Trophoblast cell (in vitro differentiated cells and primary cell): ENCODE measurements around the gene GNAT1.

Source experiments
- DNase-seq, 2 donors: peaks; one replicate each; pipeline ENCODE4 v3.0.0-alpha.2; 2016
- H2AFZ ChIP-seq: 2 replicates; pipeline ENCODE4 v1.6.1; 2013; ENCODE audit warnings: low read length, moderate library complexity, mild to moderate bottlenecking; ENCODE audit not compliant: insufficient read depth, poor library complexity
- H2AK5ac ChIP-seq: 2 replicates; pipeline ENCODE4 v1.6.1; 2013; ENCODE audit warnings: mild to moderate bottlenecking, low read length
- H2BK120ac ChIP-seq: 2 replicates; pipeline ENCODE4 v1.6.1; 2013; ENCODE audit warnings: low read length, mild to moderate bottlenecking, moderate library complexity; ENCODE audit not compliant: insufficient read depth, poor library complexity
- H2BK12ac ChIP-seq: 2 replicates; pipeline ENCODE4 v1.6.1; 2013; ENCODE audit warnings: mild to moderate bottlenecking, low read length, moderate library complexity
- H2BK5ac ChIP-seq: 2 replicates; pipeline ENCODE4 v1.6.1; 2013; ENCODE audit warnings: low read length, low read depth, moderate library complexity, mild to moderate bottlenecking; ENCODE audit not compliant: poor library complexity
- H3K14ac ChIP-seq: 2 replicates; pipeline ENCODE4 v1.6.1; 2013; ENCODE audit warnings: mild to moderate bottlenecking, low read length
- H3K18ac ChIP-seq: 2 replicates; pipeline ENCODE4 v1.6.1; 2013; ENCODE audit warnings: mild to moderate bottlenecking, low read length
- H3K23ac ChIP-seq: 2 replicates; pipeline ENCODE4 v1.6.1; 2013; ENCODE audit warnings: low read length
- H3K27ac ChIP-seq: 2 replicates; pipeline ENCODE4 v1.5.1; 2013; ENCODE audit warnings: low read depth, mild to moderate bottlenecking, inconsistent platforms, low read length, moderate library complexity
- H3K27me3 ChIP-seq: 2 replicates; pipeline ENCODE4 v1.6.1; 2013; ENCODE audit warnings: inconsistent platforms, mild to moderate bottlenecking, low read length, moderate library complexity; ENCODE audit not compliant: insufficient read depth
- H3K36me3 ChIP-seq, 2 experiments: 1 replicate in 1 of 2; 2 replicates in 1 of 2; pipeline ENCODE4 v1.6.1; 2013; ENCODE audit warnings: low read length in 2 of 2, mild to moderate bottlenecking in 2 of 2, moderate library complexity in 1 of 2; ENCODE audit not compliant: insufficient read depth in 2 of 2, control insufficient read depth in 1 of 2
- H3K4ac ChIP-seq: 2 replicates; pipeline ENCODE4 v1.6.1; 2013; ENCODE audit warnings: low read depth, mild to moderate bottlenecking, low read length, moderate library complexity
- H3K4me1 ChIP-seq, 2 experiments: 1 replicate in 1 of 2; 2 replicates in 1 of 2; pipeline ENCODE4 v1.6.1; 2013; ENCODE audit warnings: low read length in 2 of 2, mild to moderate bottlenecking in 2 of 2, moderate library complexity in 1 of 2; ENCODE audit not compliant: insufficient read depth in 2 of 2, control insufficient read depth in 1 of 2
- H3K4me2 ChIP-seq: 2 replicates; pipeline ENCODE4 v1.6.1; 2013; ENCODE audit warnings: inconsistent platforms, mild to moderate bottlenecking, low read length, moderate library complexity
- H3K4me3 ChIP-seq: 2 replicates; pipeline ENCODE4 v1.5.1; 2013; ENCODE audit warnings: mild to moderate bottlenecking, low read depth, low read length, inconsistent platforms
- H3K79me1 ChIP-seq: one replicate; pipeline ENCODE4 v1.6.1; 2013; ENCODE audit warnings: low read length
- H3K79me2 ChIP-seq: 2 replicates; pipeline ENCODE4 v1.6.1; 2013; ENCODE audit warnings: low read length, mild to moderate bottlenecking; ENCODE audit not compliant: control insufficient read depth, insufficient read depth, poor library complexity
- H3K9ac ChIP-seq: 2 replicates; pipeline ENCODE4 v1.6.1; 2013; ENCODE audit warnings: mild to moderate bottlenecking, low read length
- H3K9me3 ChIP-seq: 2 replicates; pipeline ENCODE4 v1.6.1; 2013; ENCODE audit warnings: low read depth, mild to moderate bottlenecking, control low read depth, inconsistent platforms, low read length; ENCODE audit not compliant: insufficient read depth
- H4K12ac ChIP-seq: 2 replicates; pipeline ENCODE4 v1.6.1; 2013; ENCODE audit warnings: low read depth, mild to moderate bottlenecking, low read length, moderate library complexity
- H4K8ac ChIP-seq: 2 replicates; pipeline ENCODE4 v1.6.1; 2013; ENCODE audit warnings: low read depth, mild to moderate bottlenecking, low read length, moderate library complexity
- H4K91ac ChIP-seq: one replicate; pipeline ENCODE4 v1.6.1; 2013; ENCODE audit warnings: low read depth, mild to moderate bottlenecking, low read length, moderate library complexity
- WGBS: extraction: QIAGEN DNeasy Blood & Tissue Kit; methylation state at CpG from one replicate; pipeline ENCODE4 v1.1.7; 2013; ENCODE audit warnings: missing lambda C conversion rate; ENCODE audit not compliant: insufficient read length, insufficient coverage; ENCODE audit errors: extremely low coverage; 5-methylcytosine and 5-hydroxymethylcytosine counted together

Gene GNAT1

DNA sequence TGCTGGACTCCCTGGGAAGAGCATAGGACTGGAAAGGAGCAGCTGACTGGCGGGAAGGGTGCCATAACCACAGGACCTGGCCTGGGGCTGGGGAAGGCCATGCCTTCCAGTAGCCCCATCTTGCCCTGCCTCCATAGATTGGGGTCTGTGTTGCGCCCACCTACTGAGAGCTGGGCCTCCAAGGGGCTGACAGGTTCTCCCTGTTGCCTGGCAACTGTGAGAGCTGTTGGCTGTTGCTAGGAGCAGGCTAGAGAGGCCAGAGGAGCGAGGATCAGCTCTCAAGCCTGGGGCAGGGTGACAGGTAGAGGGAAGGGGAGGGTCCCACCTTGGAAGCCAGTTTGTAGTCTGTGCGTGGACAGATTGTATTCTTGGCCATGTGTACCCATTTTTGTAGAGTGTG is 41.8 kb downstream of the GNAT1 start:
- Histone ChIP-seq H3K4me1 (peaks cover 13 to 23% of the 10 kb centered on the region in 2 experiments), H2AK5ac (no peak overlapping the region), H4K12ac (no peak overlapping the region), H3K79me2 (peaks cover 17% of the 10 kb centered on the region), H2AFZ (no peak overlapping the region), H3K36me3 (peaks cover 0 to under 1% of the 10 kb centered on the region in 2 experiments), H3K4me3 (no peak overlapping the region), H3K9ac (no peak overlapping the region), H2BK12ac (no peak overlapping the region), H3K18ac (no peak overlapping the region), H3K27me3 (no peaks in the 10 kb centered on the region), H4K91ac (no peak overlapping the region), H3K4ac (no peak overlapping the region), H3K27ac (no peak overlapping the region), H3K23ac (no peak overlapping the region), H2BK120ac (no peak overlapping the region), H3K79me1 (peaks cover 8% of the 10 kb centered on the region), H4K8ac (no peak overlapping the region), H3K14ac (no peak overlapping the region), H3K9me3 (no peaks in the 10 kb centered on the region), H3K4me2 (no peak overlapping the region), H2BK5ac (no peak overlapping the region)
- DNase-seq: no peak
- no CpG with 5 or more reads among the region's 4 CpGs for WGBS

DNA sequence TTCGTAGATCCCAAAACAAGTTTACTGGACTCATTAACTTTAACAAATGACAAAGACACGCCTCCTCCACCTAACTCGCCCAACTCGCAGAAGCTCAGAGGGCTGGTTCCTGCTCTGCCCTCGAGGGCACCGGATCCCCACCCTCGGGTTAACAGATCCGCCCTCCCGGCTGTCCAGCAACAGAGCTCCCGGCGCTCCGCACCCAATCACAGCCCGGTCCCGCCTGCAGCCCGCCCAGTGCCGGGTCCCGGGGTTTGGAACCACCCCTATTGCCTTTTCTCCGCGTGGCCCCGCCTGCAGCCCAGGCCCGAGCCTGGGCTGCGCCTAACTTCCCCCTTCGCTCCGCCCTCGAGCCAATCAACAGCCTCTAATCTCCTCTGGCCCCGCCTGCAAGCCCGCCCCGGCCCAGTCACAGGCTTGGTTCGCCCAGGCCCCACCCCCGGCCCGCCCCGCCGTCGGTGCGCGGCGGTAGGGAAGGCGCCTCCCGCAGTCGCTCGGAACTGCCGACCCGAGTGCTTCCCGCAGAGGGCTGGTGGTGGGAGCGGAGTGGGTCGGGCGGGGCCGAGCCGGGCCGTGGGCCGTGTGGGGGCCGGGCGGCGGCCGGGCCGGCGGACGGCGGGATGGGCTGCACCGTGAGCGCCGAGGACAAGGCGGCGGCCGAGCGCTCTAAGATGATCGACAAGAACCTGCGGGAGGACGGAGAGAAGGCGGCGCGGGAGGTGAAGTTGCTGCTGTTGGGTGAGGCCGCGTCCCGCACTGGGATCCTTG is 44.5 kb downstream of the GNAT1 start, which contains the start of gene GNAI2:
Gene GNAI2, plus strand, starts transcription at position 489 of the 768 bp plus-strand sequence. Its CDS starts 132 bp downstream, at position 621.
- peak within 1 kb of the TSS; percentile 90 for H3K4ac ChIP-seq
- H3K27ac ChIP-seq: peak within 1 kb of the TSS; percentile 38
- peak; percentile 99 for DNase-seq
- no peak within 1 kb of the TSS for H3K23ac ChIP-seq
- peak within 1 kb of the TSS; percentile 69 for H2AFZ ChIP-seq
- H3K4me2 ChIP-seq: peak within 1 kb of the TSS; percentile 79
- no peaks in the 10 kb centered on the region for H3K9me3 ChIP-seq
- H2BK120ac ChIP-seq: peak within 1 kb of the TSS; percentile 84
- peaks cover 8% of the 10 kb centered on the region for H3K79me1 ChIP-seq
- H2BK5ac ChIP-seq: peak within 1 kb of the TSS; percentile 79
- H3K4me3 ChIP-seq: peak within 1 kb of the TSS; percentile 88
- peak within 1 kb of the TSS; percentile 85 for H4K91ac ChIP-seq
- peaks cover 10 to 17% of the 10 kb centered on the region in 2 experiments for H3K4me1 ChIP-seq
- H3K27me3 ChIP-seq: no peaks in the 10 kb centered on the region
- WGBS: no CpG with 5 or more reads among the region's 75 CpGs
- no peak within 1 kb of the TSS for H2BK12ac ChIP-seq
- H4K8ac ChIP-seq: peak within 1 kb of the TSS; percentile 51
- H3K9ac ChIP-seq: peak within 1 kb of the TSS; percentile 94
- peak within 1 kb of the TSS; percentile 90 for H3K14ac ChIP-seq
- H3K79me2 ChIP-seq: peaks cover 18% of the 10 kb centered on the region
- peak within 1 kb of the TSS; percentile 76 for H2AK5ac ChIP-seq
- peak within 1 kb of the TSS; percentile 81 for H3K18ac ChIP-seq
- H3K36me3 ChIP-seq: peaks cover 10 to 12% of the 10 kb centered on the region in 2 experiments
- H4K12ac ChIP-seq: peak within 1 kb of the TSS; percentile 47

DNA sequence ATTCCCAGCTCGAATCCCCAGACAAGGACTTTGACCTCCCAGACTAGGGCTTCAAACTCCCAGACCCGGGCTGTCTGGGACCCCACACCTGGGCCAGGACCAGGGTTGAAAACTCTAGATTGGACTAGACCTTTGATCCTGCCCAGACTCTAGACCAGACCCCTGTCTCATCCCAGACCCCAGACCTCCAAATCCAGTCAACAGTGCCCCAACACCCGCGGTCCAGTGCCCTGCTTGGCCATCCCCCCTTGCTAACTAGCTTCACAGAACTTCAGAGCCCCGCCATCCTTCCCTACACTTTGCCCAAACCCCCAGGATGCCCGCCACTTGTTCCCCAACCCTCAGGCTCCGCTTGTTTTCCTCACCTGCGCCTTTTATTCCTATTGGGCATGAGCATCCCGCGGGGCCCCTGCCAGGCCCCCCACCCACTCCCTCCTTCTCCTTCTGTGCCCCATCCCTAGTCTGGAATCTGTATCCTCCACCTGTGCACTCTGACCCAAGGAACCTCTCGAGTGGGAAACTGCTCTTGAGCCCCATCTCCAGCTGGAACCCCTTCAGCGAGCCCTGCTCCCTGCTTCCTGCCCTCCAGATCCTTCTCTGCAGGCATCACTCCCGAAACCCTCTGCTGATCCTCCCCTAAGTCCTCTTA is 45.2 kb downstream of the GNAT1 start:
- no CpG with 5 or more reads among the region's 13 CpGs for WGBS
- H2BK5ac ChIP-seq: peak overlapping the region; percentile 21
- no peaks in the 10 kb centered on the region for H3K27me3 ChIP-seq
- no peaks in the 10 kb centered on the region for H3K9me3 ChIP-seq
- peak in 1 of 2 donors; percentile 34 for DNase-seq
- H3K14ac ChIP-seq: peak overlapping the region; percentile 90
- peak overlapping the region; percentile 47 for H4K12ac ChIP-seq
- no peak overlapping the region for H2BK12ac ChIP-seq
- H3K36me3 ChIP-seq: peaks cover 10 to 12% of the 10 kb centered on the region in 2 experiments
- H3K23ac ChIP-seq: no peak overlapping the region
- peak overlapping the region; percentile 81 for H3K18ac ChIP-seq
- peak overlapping the region; percentile 85 for H4K91ac ChIP-seq
- peak overlapping the region; percentile 69 for H2AFZ ChIP-seq
- peak overlapping the region; percentile 84 for H2BK120ac ChIP-seq
- peak overlapping the region; percentile 26 for H4K8ac ChIP-seq
- peaks cover 17 to 24% of the 10 kb centered on the region in 2 experiments for H3K4me1 ChIP-seq
- peak overlapping the region; percentile 90 for H3K4ac ChIP-seq
- H3K4me3 ChIP-seq: peak overlapping the region; percentile 88
- peak overlapping the region; percentile 32 for H3K27ac ChIP-seq
- H3K4me2 ChIP-seq: peak overlapping the region; percentile 79
- H2AK5ac ChIP-seq: peak overlapping the region; percentile 76
- H3K79me1 ChIP-seq: peaks cover 8% of the 10 kb centered on the region
- peak overlapping the region; percentile 94 for H3K9ac ChIP-seq
- peaks cover 22% of the 10 kb centered on the region for H3K79me2 ChIP-seq

DNA sequence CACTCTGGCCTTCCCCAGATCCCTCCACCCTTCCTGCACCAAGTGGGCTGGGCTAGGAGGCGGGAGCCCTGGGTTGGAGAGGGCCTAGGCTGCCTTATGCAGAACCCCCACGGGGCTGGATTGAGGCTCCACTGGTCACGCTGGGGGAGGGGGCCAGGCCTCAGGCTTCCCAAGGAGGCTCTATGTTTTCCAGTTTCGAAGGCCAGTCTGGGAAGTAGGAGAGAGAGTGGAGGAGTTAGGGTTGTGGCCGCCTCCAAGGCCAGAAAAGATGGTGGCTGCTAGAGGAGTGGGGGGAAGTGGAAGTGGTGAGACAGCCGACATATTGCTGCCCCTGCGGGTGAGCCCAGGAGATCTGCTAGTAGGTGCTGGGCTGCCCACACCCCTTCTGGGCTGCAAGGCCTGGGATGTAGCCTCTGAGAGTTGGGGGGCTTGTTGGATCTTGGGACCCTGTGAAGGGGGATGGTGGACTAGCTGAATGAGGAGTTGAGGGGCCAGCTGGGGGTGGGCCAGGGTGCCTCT is 45.8 kb downstream of the GNAT1 start:
- peaks cover 8% of the 10 kb centered on the region for H3K79me1 ChIP-seq
- peaks cover 10 to 12% of the 10 kb centered on the region in 2 experiments for H3K36me3 ChIP-seq
- H4K12ac ChIP-seq: no peak overlapping the region
- H2AFZ ChIP-seq: peak overlapping the region; percentile 14
- H3K14ac ChIP-seq: peak overlapping the region; percentile 90
- DNase-seq: no peak
- H3K9me3 ChIP-seq: no peaks in the 10 kb centered on the region
- peak overlapping the region; percentile 88 for H3K4me3 ChIP-seq
- WGBS: no CpG with 5 or more reads among the region's 7 CpGs
- H2BK5ac ChIP-seq: peak overlapping the region; percentile 5
- peak overlapping the region; percentile 79 for H3K4me2 ChIP-seq
- peak overlapping the region; percentile 33 for H2AK5ac ChIP-seq
- H3K79me2 ChIP-seq: peaks cover 22% of the 10 kb centered on the region
- H2BK120ac ChIP-seq: peak overlapping the region; percentile 3
- no peaks in the 10 kb centered on the region for H3K27me3 ChIP-seq
- peaks cover 21 to 26% of the 10 kb centered on the region in 2 experiments for H3K4me1 ChIP-seq
- H3K27ac ChIP-seq: no peak overlapping the region
- no peak overlapping the region for H3K23ac ChIP-seq
- peak overlapping the region; percentile 51 for H4K8ac ChIP-seq
- H4K91ac ChIP-seq: peak overlapping the region; percentile 31
- H3K4ac ChIP-seq: peak overlapping the region; percentile 90
- H3K18ac ChIP-seq: peak overlapping the region; percentile 81
- peak overlapping the region; percentile 30 for H3K9ac ChIP-seq
- H2BK12ac ChIP-seq: no peak overlapping the region
